PC-3 (cell line): ENCODE measurements around the gene MAST3.

Experiments used
- CTCF ChIP-seq: fragments of 300-600 bp; sonication (generic); conservative IDR thresholded peaks from 2 replicates; pipeline ENCODE4 v1.5.1; 2017; ENCODE audit warnings: antibody characterized with exemption, low read depth, mild to moderate bottlenecking, low read length
- EZH2 ChIP-seq: fragments of 300-600 bp; sonication (generic); IDR thresholded peaks from one replicate; pipeline ENCODE4 v1.6.1; 2017; ENCODE audit warnings: antibody characterized with exemption, mild to moderate bottlenecking, low read length; ENCODE audit not compliant: unreplicated experiment
- EZH2phosphoT487 ChIP-seq: fragments of 300-600 bp; sonication (generic); IDR thresholded peaks from 2 replicates; pipeline ENCODE4 v1.6.1; 2018; ENCODE audit warnings: mild to moderate bottlenecking, antibody characterized with exemption, low read length, borderline replicate concordance

- TF ChIP-seq CTCF: no peak
- TF ChIP-seq EZH2: no peak
- TF ChIP-seq EZH2phosphoT487: no peak
These were observed 60.0 kb downstream of the MAST3 start for GRCh38 chr19:18157465-18158063.
